CD4-positive, alpha-beta T cell (primary cell): ENCODE measurements around the gene CABP1. TPM values are rescaled to one million over a fixed set of nuclear protein-coding genes. Genes with fewer than 3 reads are reported as not detected.

ENCODE experiments used
- ATAC-seq: fragments of 200-7000 bp; cut with Tn5 transposase; one replicate; pipeline ENCODE4 v1.10.0; 2022; ENCODE audit warnings: mild to moderate bottlenecking; ENCODE audit not compliant: poor library complexity
- CTCF ChIA-PET: fragments of 350-600 bp; sonication (Branson Sonifier 250); formaldehyde crosslinking; loops from one replicate; lab custom pipeline; 2021; ENCODE audit warnings: antibody characterized with exemption, inconsistent platforms; lab: Charles Lee
- POLR2A ChIA-PET: fragments of 350-600 bp; sonication (Branson Sonifier 250); formaldehyde crosslinking; loops from one replicate; lab custom pipeline; 2021; ENCODE audit warnings: antibody characterized with exemption, inconsistent platforms; lab: Charles Lee
- DNase-seq, 14 experiments: peaks; one replicate each; pipeline ENCODE4 v3.0.0-alpha.2; 2013 to 2020; ENCODE audit warnings: mixed read lengths in 2 of 14
- H3K27ac ChIP-seq, 2 donors: one replicate each; pipeline versions ENCODE4 v1.5.1 to v1.7.0; 2013; ENCODE audit warnings: low read length in 2 of 2, low read depth in 1 of 2, mild to moderate bottlenecking in 1 of 2
- H3K27me3 ChIP-seq, 2 experiments: 1 replicate in 1 of 2; 2 replicates in 1 of 2; pipeline versions ENCODE4 v1.6.1 to v1.7.0; 2013; ENCODE audit warnings: low read length in 2 of 2, control low read depth in 1 of 2, mild to moderate bottlenecking in 1 of 2, moderate library complexity in 1 of 2; ENCODE audit not compliant: insufficient read depth in 2 of 2, control insufficient read depth in 1 of 2
- H3K36me3 ChIP-seq: one replicate; pipeline ENCODE4 v1.6.1; 2013; ENCODE audit warnings: low read length, control low read depth; ENCODE audit not compliant: insufficient read depth
- H3K4me1 ChIP-seq: one replicate; pipeline ENCODE4 v1.6.1; 2013; ENCODE audit warnings: low read length, control low read depth; ENCODE audit not compliant: insufficient read depth
- H3K4me3 ChIP-seq: one replicate; pipeline ENCODE4 v1.5.1; 2013; ENCODE audit warnings: mild to moderate bottlenecking, low read length, moderate library complexity
- H3K9me3 ChIP-seq, 2 experiments: 1 replicate in 1 of 2; 2 replicates in 1 of 2; pipeline versions ENCODE4 v1.6.1 to v1.7.0; 2013; ENCODE audit warnings: low read length in 2 of 2, mild to moderate bottlenecking in 2 of 2, control low read depth in 1 of 2, moderate library complexity in 1 of 2; ENCODE audit not compliant: control insufficient read depth in 1 of 2, insufficient read depth in 1 of 2
- H3K27ac Mint-ChIP-seq: one replicate; pipeline ENCODE4 v1.8.0; 2020; ENCODE audit warnings: mixed read lengths
- H3K27me3 Mint-ChIP-seq: one replicate; pipeline ENCODE4 v1.8.0; 2021; ENCODE audit warnings: mixed read lengths
- H3K36me3 Mint-ChIP-seq: one replicate; pipeline ENCODE4 v1.8.0; 2021; ENCODE audit warnings: low read depth, mixed read lengths
- H3K4me1 Mint-ChIP-seq: one replicate; pipeline ENCODE4 v1.8.0; 2021; ENCODE audit warnings: low read depth, mixed read lengths
- H3K4me3 Mint-ChIP-seq: one replicate; pipeline ENCODE4 v1.8.0; 2020; ENCODE audit warnings: mild to moderate bottlenecking, mixed read lengths
- H3K9me3 Mint-ChIP-seq: one replicate; pipeline ENCODE4 v1.8.0; 2020; ENCODE audit warnings: mixed read lengths
- CTCF ChIP-seq: fragments of 200-600 bp; IDR thresholded peaks from one replicate; pipeline ENCODE4 v1.8.0; 2022; ENCODE audit warnings: antibody characterized with exemption, mild to moderate bottlenecking
- intact Hi-C, 2 experiments: fragments of 100-400 bp; cut with DNase I in 1 of 2; cut with micrococcal nuclease in 1 of 2; formaldehyde crosslinking; loops; one replicate each; pipeline versions ENCODE4 v1.15.1 to v1.9.0; 2023 to 2025; cut with DNase I, micrococcal nuclease
- total RNA-seq, 174 experiments: library from RNA in 2 of 174; stranded (reverse) in 2 of 174; gene quantifications; one replicate each; pipeline ENCODE4 v1.2.3 and lab custom pipeline; 2021 to 2026

The CABP1 gene
- total RNA-seq, 2 experiments from 2014 or later, result 0.11 TPM; not detected in 1

GRCh38 chr12:120592121-120593049, 48.0 kb upstream of the CABP1 start:
- Mint-ChIP-seq H3K4me1 (no peaks in the 10 kb centered on the region), H3K4me3 (no peak overlapping the region), H3K36me3 (no peaks in the 10 kb centered on the region), H3K9me3 (no peaks in the 10 kb centered on the region), H3K27me3 (no peaks in the 10 kb centered on the region), H3K27ac (no peak overlapping the region)
- DNase-seq (no peak), ATAC-seq (no peak)
- intact Hi-C loops, result no loop called here
- ChIA-PET POLR2A (no interaction called here), CTCF (no interaction called here)
- H3K4me1 ChIP-seq, result no peaks in the 10 kb centered on the region
- no peaks in the 10 kb centered on the region for H3K36me3 ChIP-seq
- no peak for TF ChIP-seq CTCF
- H3K9me3 ChIP-seq, result no peaks in the 10 kb centered on the region
- H3K27ac ChIP-seq, result no peak overlapping the region
- H3K4me3 ChIP-seq, result no peak overlapping the region
- no peaks in the 10 kb centered on the region for H3K27me3 ChIP-seq

GRCh38 chr12:120596901-120597300, 43.5 kb upstream of the CABP1 start:
- Histone ChIP-seq H3K36me3 (no peaks in the 10 kb centered on the region), H3K9me3 (no peaks in the 10 kb centered on the region), H3K4me1 (no peaks in the 10 kb centered on the region), H3K27ac (no peak overlapping the region), H3K27me3 (peaks cover 0 to 4% of the 10 kb centered on the region in 2 experiments), H3K4me3 (no peak overlapping the region)
- POLR2A ChIA-PET, result no interaction called here
- Mint-ChIP-seq H3K27ac (no peak overlapping the region), H3K9me3 (no peaks in the 10 kb centered on the region), H3K36me3 (no peaks in the 10 kb centered on the region), H3K4me3 (no peak overlapping the region), H3K27me3 (peaks cover 18% of the 10 kb centered on the region), H3K4me1 (no peaks in the 10 kb centered on the region)
- intact Hi-C loops, result no loop called here
- no peak for TF ChIP-seq CTCF
- CTCF ChIA-PET, result no interaction called here
- ATAC-seq (no peak), DNase-seq (no peak)

- POLR2A ChIA-PET, result no interaction called here
- Mint-ChIP-seq H3K36me3 (no peaks in the 10 kb centered on the region), H3K27ac (no peak overlapping the region), H3K9me3 (no peaks in the 10 kb centered on the region), H3K4me3 (no peak overlapping the region), H3K27me3 (peaks cover 21% of the 10 kb centered on the region), H3K4me1 (no peaks in the 10 kb centered on the region)
- ATAC-seq, result no peak
- Histone ChIP-seq H3K36me3 (no peaks in the 10 kb centered on the region), H3K4me1 (no peaks in the 10 kb centered on the region), H3K9me3 (no peaks in the 10 kb centered on the region), H3K4me3 (no peak overlapping the region), H3K27me3 (peaks cover 3 to 4% of the 10 kb centered on the region in 2 experiments), H3K27ac (no peak overlapping the region)
- CTCF ChIA-PET, result interaction anchor here (0.6 kb wide), 1 partner anchor 1580 kb away, joined by 3 read pairs; no protein-coding TSS in a partner anchor
- intact Hi-C loops, result no loop called here
- no peak for TF ChIP-seq CTCF
- DNase-seq, result no peak
These were observed 42.6 kb upstream of the CABP1 start for GRCh38 chr12:120597861-120598260.
